ENCODE results near the gene GALNT2.

- no peak for TF ChIP-seq CTCF (IDR thresholded peaks at IDR 0.05)
- no peak for TF ChIP-seq POLR2A (IDR thresholded peaks at IDR 0.05)
Observed at GRCh38 chr1:230120289-230120920, 53.4 kb downstream of the GALNT2 start.
